ENCODE data around the gene POLR2H. TPM values are rescaled to one million over a fixed set of nuclear protein-coding genes. Genes with fewer than 3 reads are reported as not detected.
A peak's percentile ranks its signal among the peaks of the same experiment; 100 is the strongest.

POLR2H gene
- total RNA-seq, 6 donors from 2014 or later: 41.4 to 235 (median 66.2) TPM

- no peak for ATAC-seq (ENCODE audit: low FRiP score in 2 of 2)
- Histone ChIP-seq H3K4me1 (no peaks in the 10 kb centered on the region), H3K9me3 (no peaks in the 10 kb centered on the region), H3K36me3 (no peaks in the 10 kb centered on the region), H3K27ac (no peak overlapping the region), H3K27me3 (no peaks in the 10 kb centered on the region), H3K4me3 (no peak overlapping the region)
- TF ChIP-seq EP300 (IDR thresholded peaks at IDR 0.05): no peak
- no peak for TF ChIP-seq POLR2A (IDR thresholded peaks at IDR 0.05)
- TF ChIP-seq CTCF (IDR thresholded peaks at IDR 0.05): no peak
- no peak for TF ChIP-seq POLR2AphosphoS5 (IDR thresholded peaks at IDR 0.05)
- DNase-seq: no peak
- 74% methylated on average over 20 of the region's 20 CpGs for WGBS, 2 donors
These were observed 43.8 kb downstream of the POLR2H start for GRCh38 chr3:184405075-184406030.

- Histone ChIP-seq H3K27me3 (no peaks in the 10 kb centered on the region), H3K4me1 (no peaks in the 10 kb centered on the region), H3K4me3 (no peak overlapping the region), H3K9me3 (no peaks in the 10 kb centered on the region), H3K27ac (no peak overlapping the region), H3K36me3 (no peaks in the 10 kb centered on the region)
- TF ChIP-seq POLR2AphosphoS5 (IDR thresholded peaks at IDR 0.05): no peak
- TF ChIP-seq CTCF (IDR thresholded peaks at IDR 0.05): no peak
- TF ChIP-seq POLR2A (IDR thresholded peaks at IDR 0.05): no peak
- TF ChIP-seq EP300 (IDR thresholded peaks at IDR 0.05): no peak
- WGBS, 2 donors: 86 to 91% methylated on average over 6 to 8 of the region's 8 CpGs
- no peak for DNase-seq
- ATAC-seq (ENCODE audit: low FRiP score in 2 of 2): peak; percentile 30 to 35
These were observed 47.9 kb downstream of the POLR2H start for GRCh38 chr3:184409331-184409926.

DNA sequence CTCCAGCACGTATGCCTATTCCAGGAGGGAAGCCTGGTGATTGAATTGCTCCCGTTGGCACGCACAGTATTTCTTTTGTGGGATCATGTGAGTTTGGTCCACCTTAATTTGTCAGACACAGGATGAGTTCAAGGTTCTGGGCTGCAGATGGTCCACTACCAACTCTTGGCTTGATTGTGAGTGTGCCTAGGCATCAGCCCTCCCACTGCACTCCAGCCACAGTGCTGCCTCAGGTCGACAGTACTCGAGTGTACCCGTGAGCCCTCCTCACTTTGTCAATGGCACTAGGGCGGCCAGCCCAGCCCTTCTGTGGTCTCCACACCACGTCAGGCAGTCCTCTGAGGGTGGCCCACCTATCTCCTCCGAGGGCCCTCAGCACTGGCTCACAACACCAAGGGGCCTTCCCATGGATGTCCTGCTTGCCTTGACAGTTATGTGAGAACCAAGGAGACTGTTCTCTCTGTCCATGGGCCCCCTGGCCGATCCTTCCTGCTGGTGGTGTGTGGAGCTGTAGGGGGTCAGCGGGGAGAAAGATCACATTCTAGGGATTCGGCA, 48.5 kb downstream of the POLR2H start:
- no peaks in the 10 kb centered on the region for H3K4me1 ChIP-seq
- H3K4me3 ChIP-seq: no peak overlapping the region
- TF ChIP-seq EP300 (IDR thresholded peaks at IDR 0.05): no peak
- TF ChIP-seq CTCF (IDR thresholded peaks at IDR 0.05): no peak
- TF ChIP-seq POLR2A (IDR thresholded peaks at IDR 0.05): no peak
- TF ChIP-seq POLR2AphosphoS5 (IDR thresholded peaks at IDR 0.05): no peak
- no peaks in the 10 kb centered on the region for H3K9me3 ChIP-seq
- no peak overlapping the region for H3K27ac ChIP-seq
- DNase-seq: no peak
- H3K36me3 ChIP-seq: no peaks in the 10 kb centered on the region
- ATAC-seq (ENCODE audit: low FRiP score in 2 of 2): no peak
- WGBS, 2 donors: 78 to 93% methylated on average over 9 to 12 of the region's 12 CpGs
- no peaks in the 10 kb centered on the region for H3K27me3 ChIP-seq

DNA sequence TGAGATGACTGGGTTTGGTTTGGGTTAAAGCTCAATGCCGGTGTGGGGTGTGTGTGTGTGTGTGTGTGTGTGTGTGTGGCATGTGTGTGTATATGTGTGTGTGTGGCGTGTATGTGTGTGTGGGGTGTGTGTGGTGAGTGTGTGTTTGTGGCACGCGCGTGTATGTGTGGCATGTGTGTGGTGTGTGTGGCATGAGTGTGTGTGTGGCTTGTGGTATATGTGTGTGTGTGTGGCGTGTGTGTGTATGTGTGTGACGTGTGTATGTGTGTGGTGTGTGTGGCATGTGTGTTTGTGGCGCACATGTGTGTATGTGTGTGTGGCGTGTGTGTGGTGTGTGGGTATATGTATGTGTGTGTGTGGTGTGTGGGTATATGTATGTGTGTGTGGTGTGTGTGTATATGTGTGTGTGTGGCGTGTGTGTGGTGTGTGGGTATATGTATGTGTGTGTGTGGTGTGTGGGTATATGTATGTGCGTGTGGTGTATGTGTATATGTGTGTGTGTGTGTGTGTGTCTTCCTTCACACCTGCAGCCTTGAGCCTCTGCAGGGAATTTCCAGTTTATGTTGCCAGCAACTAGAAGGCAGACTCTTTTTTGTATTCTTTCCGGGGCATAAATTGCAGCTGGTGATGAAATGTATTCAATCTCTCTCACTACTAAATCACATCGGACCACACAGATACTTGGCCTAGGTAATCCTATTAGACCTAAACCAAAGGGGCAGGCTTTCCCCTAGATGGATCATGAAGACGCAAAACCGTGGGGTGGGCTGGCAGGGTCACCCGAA, 53.1 kb downstream of the POLR2H start:
- 82 to 86% methylated on average over 16 of the region's 16 CpGs for WGBS, 2 donors
- DNase-seq: no peak
- ATAC-seq (ENCODE audit: low FRiP score in 2 of 2): no peak

More for the DNA sequence above, 53.1 kb downstream of the POLR2H start:
- no peaks in the 10 kb centered on the region for H3K36me3 ChIP-seq
- H3K27ac ChIP-seq: no peak overlapping the region
- H3K4me3 ChIP-seq: no peak overlapping the region
- H3K4me1 ChIP-seq: no peaks in the 10 kb centered on the region
- no peak for TF ChIP-seq EP300 (IDR thresholded peaks at IDR 0.05)
- no peak for TF ChIP-seq POLR2AphosphoS5 (IDR thresholded peaks at IDR 0.05)
- TF ChIP-seq POLR2A (IDR thresholded peaks at IDR 0.05): no peak
- no peak for TF ChIP-seq CTCF (IDR thresholded peaks at IDR 0.05)
- no peaks in the 10 kb centered on the region for H3K27me3 ChIP-seq
- H3K9me3 ChIP-seq: no peaks in the 10 kb centered on the region
